GM18526 (cell line): ENCODE results near the gene TALDO1.

Experiments used
- POLR2A ChIP-seq: IDR thresholded peaks from 3 replicates; pipeline ENCODE4 v1.6.1; 2011; ENCODE audit not compliant: insufficient read length; ENCODE audit errors: extremely low read depth

Gene TALDO1

DNA sequence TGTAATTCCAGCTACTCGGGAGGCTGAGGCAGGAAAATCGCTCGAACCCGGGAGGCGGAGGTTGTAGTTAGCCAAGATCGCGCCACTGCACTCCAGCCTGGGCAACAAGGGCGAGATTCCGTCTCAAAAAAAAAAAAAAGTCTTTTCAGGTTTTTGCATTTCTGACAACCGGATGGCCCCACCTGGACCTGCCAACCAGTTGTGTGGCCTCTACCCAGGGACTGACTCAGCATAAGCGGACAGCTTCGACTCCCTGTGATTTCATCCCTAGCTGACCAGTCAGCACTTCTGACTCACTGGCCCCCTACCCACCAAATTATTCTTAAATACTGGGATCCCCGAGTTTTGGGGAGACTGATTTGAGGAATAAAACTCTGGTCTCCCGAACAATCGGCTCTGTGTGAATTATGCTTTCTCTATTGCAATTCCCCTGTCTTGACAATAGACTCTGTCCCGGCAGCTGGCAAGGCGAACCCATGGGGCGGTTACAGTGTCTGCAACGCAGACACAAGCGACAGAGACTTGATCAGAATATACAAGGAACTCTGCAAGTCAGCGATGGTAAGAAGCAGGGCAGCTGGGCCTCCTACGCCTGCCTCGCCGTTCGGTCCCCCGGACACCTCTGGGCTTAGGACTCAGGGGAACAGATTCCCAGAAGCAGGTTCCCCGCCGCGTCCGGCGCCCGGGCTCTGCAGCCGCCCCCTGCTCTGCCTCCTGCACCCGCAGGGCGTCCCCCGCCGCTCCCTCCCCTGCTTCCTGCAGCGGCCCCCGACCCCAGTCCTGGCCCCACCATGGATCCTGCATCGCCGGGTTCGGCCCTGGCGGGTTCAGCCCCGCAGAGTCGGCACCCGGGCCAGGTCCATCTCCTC lies 741 bp upstream of the TALDO1 start:
- TF ChIP-seq POLR2A, result no peak

DNA sequence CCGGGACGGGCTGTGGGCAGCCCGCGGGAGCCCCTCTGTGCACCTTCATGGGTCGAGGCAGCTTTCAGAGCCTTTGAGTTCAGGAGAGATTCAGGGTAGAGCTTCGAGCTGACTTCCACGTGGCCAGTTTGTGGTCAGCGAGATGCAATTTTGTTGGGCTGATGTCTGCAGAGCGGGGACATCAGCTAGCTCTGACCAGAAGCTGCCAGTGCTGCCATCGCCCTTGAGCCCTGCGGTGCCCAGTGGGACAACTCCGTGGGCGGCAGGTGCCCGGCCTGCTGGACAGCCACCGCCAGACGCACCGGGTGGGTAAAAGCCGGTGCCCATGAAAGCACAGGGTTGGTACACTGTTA lies 719 bp downstream of the TALDO1 start:
- TF ChIP-seq POLR2A, result no peak

DNA sequence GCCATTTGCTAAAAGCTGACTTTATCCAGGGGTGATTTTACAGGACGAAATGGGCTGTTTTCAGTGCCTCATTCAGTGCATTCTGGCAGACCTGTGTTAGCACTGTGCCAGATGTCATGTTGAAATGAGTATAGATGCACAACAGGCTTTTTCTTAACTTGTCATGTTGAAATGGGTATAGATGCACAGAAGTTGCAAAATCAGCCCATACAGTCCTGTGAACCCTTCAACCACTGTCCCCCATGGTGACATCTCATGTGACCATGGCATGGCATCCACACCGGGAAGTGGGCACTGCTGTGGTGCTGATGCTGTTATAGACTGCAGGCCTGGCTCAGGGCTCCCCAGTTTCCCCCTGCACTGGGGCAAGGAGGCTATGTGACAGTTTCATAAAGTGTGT lies 2.5 kb downstream of the TALDO1 start:
- no peak for TF ChIP-seq POLR2A

DNA sequence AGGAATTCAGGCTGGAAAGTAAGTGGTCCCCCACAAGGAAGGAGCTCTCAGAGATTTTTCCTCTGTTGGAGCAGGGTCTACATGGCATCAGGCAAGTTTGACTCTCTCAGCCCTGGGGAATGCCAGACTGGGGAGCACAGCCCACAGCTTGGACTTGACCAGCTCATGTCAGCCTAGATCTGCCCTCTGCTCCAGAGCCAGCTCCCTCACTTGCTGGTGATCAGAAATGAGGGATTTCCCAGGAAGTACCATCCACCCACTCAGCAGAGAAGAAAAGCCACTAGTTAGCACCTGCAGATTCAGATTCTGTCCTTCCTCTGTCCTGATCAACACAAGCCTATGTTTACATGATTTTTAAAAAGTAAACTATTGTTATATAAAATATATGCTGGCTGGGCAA lies 13.0 kb downstream of the TALDO1 start:
- no peak for TF ChIP-seq POLR2A

DNA sequence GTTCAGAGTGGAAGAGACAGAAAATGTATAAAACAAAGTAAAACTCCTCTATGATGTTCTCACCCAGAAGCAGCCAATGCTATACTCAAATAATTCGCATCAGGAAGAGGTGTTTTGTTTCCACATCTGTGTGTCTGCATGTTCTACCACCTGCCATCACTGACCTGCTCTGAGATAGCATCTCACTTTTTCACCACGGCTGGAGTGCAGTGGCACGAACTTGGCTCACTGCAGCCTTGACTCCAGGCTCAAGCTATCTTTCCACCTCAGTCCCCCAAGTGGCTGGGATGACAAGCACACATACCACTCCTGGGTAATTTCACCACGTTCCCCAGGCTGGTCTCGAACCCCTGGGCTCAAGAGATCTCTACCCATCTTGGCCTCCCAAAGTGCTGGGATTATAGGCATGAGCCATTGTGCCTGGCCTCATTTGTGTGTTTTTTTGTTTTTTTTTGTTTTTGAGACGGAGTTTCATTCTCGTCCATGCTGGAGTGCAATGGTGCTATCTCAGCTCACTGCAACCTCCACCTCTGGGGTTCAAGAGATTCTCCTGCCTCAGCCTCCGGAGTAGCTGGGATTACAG lies 14.4 kb downstream of the TALDO1 start:
- TF ChIP-seq POLR2A, result no peak

DNA sequence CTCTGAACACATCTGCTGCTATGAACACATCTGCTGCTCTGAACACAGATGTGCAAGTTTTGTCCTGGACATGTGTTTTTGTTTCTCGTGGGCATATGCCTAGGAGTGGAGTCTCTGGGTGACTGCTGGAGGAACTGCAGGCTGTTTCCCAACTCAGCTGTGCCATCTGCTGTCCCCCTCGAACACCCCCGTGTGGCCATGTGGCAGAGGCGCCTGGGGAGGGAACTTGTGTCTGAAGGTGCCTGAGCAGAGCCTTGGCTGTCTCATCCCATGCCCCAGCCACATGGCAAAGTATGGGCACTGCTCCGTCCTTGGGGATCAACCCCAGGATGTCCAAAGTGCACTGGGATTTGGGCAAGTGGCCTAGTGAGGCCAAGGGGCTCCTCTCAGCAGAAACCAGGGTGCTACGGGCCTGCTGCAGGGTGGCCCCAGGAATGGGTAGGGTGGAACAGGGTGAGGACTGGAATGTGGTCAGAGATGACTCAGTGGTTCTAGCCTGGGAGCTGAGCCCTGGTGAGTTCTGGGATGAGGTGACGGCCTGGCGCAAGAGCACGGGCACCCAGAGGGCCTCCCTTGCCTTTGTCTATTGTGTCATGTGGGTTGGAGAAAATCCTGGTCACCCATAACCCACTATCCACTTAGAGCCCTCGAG lies 15.3 kb downstream of the TALDO1 start:
- no peak for TF ChIP-seq POLR2A

DNA sequence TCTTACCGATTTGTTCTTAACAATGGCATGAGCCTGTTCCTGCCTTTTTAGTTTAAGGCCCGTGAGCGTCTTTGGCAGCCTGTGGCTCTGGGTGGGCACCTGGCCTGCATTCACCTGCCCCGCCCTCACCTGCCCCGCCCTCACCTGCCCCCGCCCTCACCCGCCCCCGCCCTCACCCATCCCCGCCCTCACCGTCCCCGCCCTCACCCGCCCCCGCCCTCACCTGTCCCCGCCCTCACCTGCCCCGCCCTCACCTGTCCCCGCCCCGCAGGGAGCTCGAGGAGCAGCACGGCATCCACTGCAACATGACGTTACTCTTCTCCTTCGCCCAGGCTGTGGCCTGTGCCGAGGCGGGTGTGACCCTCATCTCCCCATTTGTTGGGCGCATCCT lies 15.8 kb downstream of the TALDO1 start:
- TF ChIP-seq POLR2A, result no peak

DNA sequence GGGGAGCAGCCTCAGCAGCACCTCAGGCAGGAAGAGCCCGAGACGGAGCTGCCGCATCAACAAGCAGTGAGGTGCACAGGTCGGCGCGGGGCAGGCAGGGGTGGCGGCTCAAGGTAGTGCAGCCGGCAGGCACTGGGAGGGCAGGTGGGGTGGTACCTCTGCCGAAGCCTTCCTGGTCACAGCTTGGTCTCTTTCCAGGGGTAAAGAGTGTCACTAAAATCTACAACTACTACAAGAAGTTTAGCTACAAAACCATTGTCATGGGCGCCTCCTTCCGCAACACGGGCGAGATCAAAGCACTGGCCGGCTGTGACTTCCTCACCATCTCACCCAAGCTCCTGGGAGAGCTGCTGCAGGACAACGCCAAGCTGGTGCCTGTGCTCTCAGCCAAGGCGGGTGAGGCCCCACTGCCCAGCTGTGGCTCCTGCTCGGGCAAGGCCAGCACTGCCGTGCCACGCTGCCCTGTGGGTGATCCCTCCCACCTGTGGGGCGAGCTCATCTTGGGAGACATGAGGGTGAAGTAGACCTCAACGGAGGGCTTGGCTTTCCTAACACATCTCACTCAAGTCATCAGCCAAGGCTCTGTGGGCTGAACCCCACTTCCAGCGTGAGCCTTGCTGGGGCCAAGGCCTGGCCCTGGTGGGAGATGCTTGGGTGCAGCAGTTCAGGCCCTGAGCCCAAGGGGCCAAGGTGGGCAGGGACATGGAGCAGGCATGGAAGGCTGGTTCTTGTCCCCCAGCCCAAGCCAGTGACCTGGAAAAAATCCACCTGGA lies 16.5 kb downstream of the TALDO1 start:
- TF ChIP-seq POLR2A, result no peak

DNA sequence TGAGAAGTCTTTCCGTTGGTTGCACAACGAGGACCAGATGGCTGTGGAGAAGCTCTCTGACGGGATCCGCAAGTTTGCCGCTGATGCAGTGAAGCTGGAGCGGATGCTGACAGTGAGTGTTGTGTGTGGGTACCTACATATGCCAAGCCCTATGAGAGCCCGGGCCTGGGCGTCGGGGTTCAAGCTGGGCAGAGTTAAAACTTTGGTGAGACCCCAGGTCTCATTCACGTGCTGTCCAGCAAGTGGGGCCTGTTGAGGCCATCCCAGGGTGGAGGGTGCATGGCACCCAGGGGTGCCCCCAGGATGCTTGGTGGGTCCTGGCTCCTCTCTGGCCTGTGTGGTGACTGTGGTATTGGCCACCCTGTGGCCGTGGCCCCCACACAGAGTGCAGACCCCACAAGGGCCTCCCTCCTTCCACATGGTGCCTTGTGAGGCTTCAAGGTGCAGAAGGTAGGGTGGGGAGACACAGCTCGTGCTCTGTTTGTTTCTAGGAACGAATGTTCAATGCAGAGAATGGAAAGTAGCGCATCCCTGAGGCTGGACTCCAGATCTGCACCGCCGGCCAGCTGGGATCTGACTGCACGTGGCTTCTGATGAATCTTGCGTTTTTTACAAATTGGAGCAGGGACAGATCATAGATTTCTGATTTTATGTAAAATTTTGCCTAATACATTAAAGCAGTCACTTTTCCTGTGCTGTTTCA lies 17.2 kb downstream of the TALDO1 start:
- TF ChIP-seq POLR2A, result no peak

DNA sequence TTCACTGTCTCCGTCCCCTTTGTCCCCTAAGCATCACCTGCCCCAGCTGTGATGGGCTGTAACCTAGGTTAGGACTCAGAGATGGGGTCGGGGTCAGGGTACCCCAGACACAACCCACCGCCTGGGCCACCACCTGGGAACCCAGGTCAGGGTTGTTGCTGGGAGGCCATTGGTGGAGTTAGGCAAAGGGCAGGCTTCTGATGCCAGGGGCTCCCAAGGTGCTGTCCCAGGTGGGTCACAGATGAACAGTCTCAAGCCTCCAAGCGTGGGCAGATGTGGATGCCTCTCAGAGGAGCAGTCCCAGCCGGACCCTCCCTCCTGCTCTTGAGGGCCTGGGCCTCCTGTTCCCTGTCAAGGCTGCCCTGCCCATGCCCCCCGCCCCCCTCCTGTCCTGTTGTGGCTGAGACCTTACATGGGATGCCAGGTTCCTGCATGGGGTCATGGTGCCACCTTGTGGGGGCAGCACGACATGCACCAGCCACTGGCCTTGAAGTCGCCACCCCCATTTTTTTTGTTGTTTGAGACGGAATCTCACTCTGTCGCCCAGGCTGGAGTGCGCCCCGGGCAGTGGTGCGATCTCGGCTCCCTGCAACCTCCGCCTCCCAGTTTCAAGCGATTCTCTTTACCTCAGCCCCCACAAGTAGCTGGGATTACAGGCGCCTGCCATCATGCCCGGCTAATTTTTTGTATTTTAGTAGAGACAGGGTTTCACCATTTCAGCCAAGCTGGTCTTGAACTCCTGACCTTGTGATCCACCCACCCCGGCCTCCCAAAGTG lies 17.9 kb downstream of the TALDO1 start:
- TF ChIP-seq POLR2A, result no peak

DNA sequence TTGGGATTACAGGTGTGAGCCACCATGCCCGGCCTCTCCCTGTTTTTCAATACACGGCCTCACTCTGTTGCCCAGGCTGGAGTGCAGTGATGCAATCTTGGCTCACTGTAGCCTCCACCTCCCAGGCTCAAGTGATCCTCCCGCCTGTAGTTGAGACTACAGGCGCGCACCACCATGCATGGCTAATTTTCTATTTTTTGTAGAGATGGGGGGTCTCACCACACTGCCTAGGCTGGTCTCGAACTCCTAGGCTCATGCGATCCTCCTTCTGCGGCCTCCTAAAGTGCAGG lies 18.5 kb downstream of the TALDO1 start:
- TF ChIP-seq POLR2A, result no peak

DNA sequence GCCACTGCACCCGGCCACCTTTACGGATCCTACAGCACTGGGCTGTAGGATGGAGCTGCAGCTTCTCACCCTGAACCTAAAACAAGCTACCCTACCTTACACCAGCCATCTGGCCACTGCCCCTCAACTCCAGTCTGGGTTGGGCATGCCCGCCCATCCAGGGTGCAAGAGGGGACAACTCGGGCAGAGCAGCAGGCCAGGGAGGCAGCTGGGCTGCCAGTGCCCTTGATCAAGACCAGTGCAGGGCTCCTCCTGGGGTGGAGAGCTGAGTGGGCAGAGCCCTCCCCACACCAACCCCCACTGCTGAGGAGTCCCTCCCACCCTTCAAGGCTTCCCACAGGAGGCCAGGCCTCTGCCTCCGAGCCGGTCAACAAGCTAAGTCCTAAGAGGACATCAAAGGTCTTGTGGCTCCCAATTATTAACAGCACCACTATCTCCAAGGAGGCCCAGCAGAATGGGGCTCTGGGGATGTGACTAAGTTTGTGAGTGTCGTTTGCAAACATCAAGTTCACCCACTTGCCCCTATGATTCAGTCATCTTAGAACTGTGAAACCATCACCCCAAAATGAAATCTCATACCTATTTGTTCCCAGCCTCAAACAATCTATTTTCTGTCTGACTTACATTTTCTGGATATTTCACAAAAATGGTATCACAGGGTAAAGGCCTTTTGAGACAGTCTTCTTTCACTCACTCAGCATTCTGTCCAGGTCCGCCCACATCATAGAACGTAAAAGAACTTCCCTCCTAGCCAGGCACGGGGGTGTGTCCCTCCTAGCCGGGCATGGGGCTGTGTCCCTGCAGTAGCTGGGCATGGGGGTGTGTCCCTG lies 19.1 kb downstream of the TALDO1 start:
- no peak for TF ChIP-seq POLR2A

DNA sequence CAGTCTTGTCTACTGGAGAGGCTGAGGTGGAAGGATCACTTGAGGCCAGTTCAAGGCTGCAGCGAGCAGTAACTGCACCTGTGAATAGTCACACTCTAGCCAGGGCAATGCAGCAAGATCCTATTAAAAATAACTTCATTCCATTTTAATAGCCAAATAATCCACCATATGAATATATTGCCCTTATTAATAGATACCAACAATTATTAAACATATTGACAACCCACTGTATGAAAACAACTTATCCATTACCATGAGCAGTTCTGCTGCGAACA lies 19.6 kb downstream of the TALDO1 start:
- no peak for TF ChIP-seq POLR2A

DNA sequence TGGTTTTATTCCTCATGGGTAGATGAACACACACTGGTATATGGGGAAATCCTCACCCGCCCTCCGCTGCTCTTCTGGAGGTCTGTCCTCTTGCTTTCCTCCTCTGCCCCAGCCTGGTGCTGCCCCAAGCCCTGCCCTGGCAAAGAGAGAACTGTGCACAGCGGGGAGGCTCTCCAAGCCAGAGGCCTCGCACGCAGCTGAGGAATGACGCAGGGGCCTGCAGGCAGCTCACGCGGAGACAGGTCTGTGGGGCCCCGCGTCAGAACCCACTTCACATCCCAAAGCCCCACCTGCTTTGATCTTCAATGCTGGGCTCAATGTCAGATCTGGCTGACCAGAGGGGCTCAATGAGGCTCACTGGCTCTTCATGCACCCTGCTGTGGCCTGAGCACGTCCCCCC lies 20.0 kb downstream of the TALDO1 start:
- TF ChIP-seq POLR2A, result no peak
